Ectodermal cell (in vitro differentiated cells): ENCODE measurements around the gene GPBP1L1.

Experiments
- H3K27ac ChIP-seq: 2 replicates; pipeline ENCODE4 v1.7.0; 2013; ENCODE audit warnings: mild to moderate bottlenecking, low read depth, low read length; ENCODE audit not compliant: insufficient read depth, poor library complexity, severe bottlenecking
- H3K27me3 ChIP-seq: 2 replicates; pipeline ENCODE4 v1.7.0; 2013; ENCODE audit warnings: mild to moderate bottlenecking, low read length; ENCODE audit not compliant: insufficient read depth, control insufficient read depth, poor library complexity, severe bottlenecking
- H3K36me3 ChIP-seq: one replicate; pipeline ENCODE4 v1.7.0; 2013; ENCODE audit warnings: low read length; ENCODE audit not compliant: control insufficient read depth, insufficient read depth
- H3K4me1 ChIP-seq: one replicate; pipeline ENCODE4 v1.7.0; 2013; ENCODE audit warnings: low read length; ENCODE audit not compliant: control insufficient read depth, insufficient read depth
- H3K4me3 ChIP-seq: 2 replicates; pipeline ENCODE4 v1.7.0; 2013; ENCODE audit warnings: low read depth, low read length, control low read depth; ENCODE audit not compliant: insufficient read depth
- H3K9me3 ChIP-seq: 2 replicates; pipeline ENCODE4 v1.7.0; 2013; ENCODE audit warnings: mild to moderate bottlenecking, low read length, moderate library complexity; ENCODE audit not compliant: control insufficient read depth
- WGBS, 2 experiments: methylation state at CpG; one replicate each; pipeline ENCODE4 v1.1.7; 2013; ENCODE audit warnings: missing lambda C conversion rate in 2 of 2; 5-methylcytosine and 5-hydroxymethylcytosine counted together

The GPBP1L1 gene

GRCh38 chr1:45594412-45594811 lies 91.9 kb downstream of the GPBP1L1 start:
- Histone ChIP-seq H3K4me3 (no peak overlapping the region), H3K9me3 (no peaks in the 10 kb centered on the region), H3K4me1 (no peaks in the 10 kb centered on the region), H3K27ac (no peak overlapping the region), H3K36me3 (peaks cover 42% of the 10 kb centered on the region), H3K27me3 (no peaks in the 10 kb centered on the region)
- WGBS, 2 experiments, result 94 to 95% methylated on average over 4 of the region's 4 CpGs

GRCh38 chr1:45589861-45590260 lies 96.5 kb downstream of the GPBP1L1 start:
- WGBS, 2 experiments, result 77 to 90% methylated on average over 1 of the region's 1 CpG
- Histone ChIP-seq H3K27ac (no peak overlapping the region), H3K9me3 (no peaks in the 10 kb centered on the region), H3K4me1 (no peaks in the 10 kb centered on the region), H3K27me3 (no peaks in the 10 kb centered on the region), H3K36me3 (peaks cover 18% of the 10 kb centered on the region), H3K4me3 (no peak overlapping the region)

GRCh38 chr1:45586769-45587168 lies 99.6 kb downstream of the GPBP1L1 start:
- H3K36me3 ChIP-seq, result peaks cover 6% of the 10 kb centered on the region
- H3K27me3 ChIP-seq, result no peaks in the 10 kb centered on the region
- H3K9me3 ChIP-seq, result no peaks in the 10 kb centered on the region
- peak overlapping the region; percentile 100 for H3K4me3 ChIP-seq
- 84 to 85% methylated on average over 3 to 4 of the region's 4 CpGs for WGBS, 2 experiments
- no peaks in the 10 kb centered on the region for H3K4me1 ChIP-seq
- H3K27ac ChIP-seq, result no peak overlapping the region

GRCh38 chr1:45585496-45586075 lies 100.7 kb downstream of the GPBP1L1 start:
- Histone ChIP-seq H3K27me3 (no peaks in the 10 kb centered on the region), H3K27ac (no peak overlapping the region), H3K9me3 (no peaks in the 10 kb centered on the region), H3K4me1 (no peaks in the 10 kb centered on the region), H3K36me3 (no peaks in the 10 kb centered on the region), H3K4me3 (peak overlapping the region; percentile 100)
- WGBS, 2 experiments, result 38% methylated on average over 7 of the region's 7 CpGs

GRCh38 chr1:45585110-45585426 lies 101.3 kb downstream of the GPBP1L1 start:
- no peaks in the 10 kb centered on the region for H3K27me3 ChIP-seq
- no peaks in the 10 kb centered on the region for H3K4me1 ChIP-seq
- H3K36me3 ChIP-seq, result no peaks in the 10 kb centered on the region
- H3K4me3 ChIP-seq, result peak overlapping the region; percentile 100
- no peaks in the 10 kb centered on the region for H3K9me3 ChIP-seq
- H3K27ac ChIP-seq, result peak overlapping the region; percentile 100
- 0% methylated on average over 4 to 5 of the region's 5 CpGs for WGBS, 2 experiments

GRCh38 chr1:45584351-45585109 lies 101.8 kb downstream of the GPBP1L1 start:
- WGBS, 2 experiments, result 0 to 1% methylated on average over 59 of the region's 59 CpGs
- Histone ChIP-seq H3K4me3 (peak overlapping the region; percentile 100), H3K27ac (peak overlapping the region; percentile 100), H3K4me1 (no peaks in the 10 kb centered on the region), H3K36me3 (no peaks in the 10 kb centered on the region), H3K27me3 (no peaks in the 10 kb centered on the region), H3K9me3 (no peaks in the 10 kb centered on the region)

- H3K4me1 ChIP-seq, result no peaks in the 10 kb centered on the region
- H3K27me3 ChIP-seq, result no peaks in the 10 kb centered on the region
- peak within 1 kb of the TSS; percentile 100 for H3K27ac ChIP-seq
- H3K4me3 ChIP-seq, result peak within 1 kb of the TSS; percentile 100
- no peaks in the 10 kb centered on the region for H3K9me3 ChIP-seq
- WGBS, 2 experiments, result 0% methylated on average over 41 of the region's 41 CpGs
- H3K36me3 ChIP-seq, result no peaks in the 10 kb centered on the region
These were observed 102.5 kb downstream of the GPBP1L1 start, which contains the start of gene NASP for GRCh38 chr1:45583666-45584350. Gene NASP (plus strand): TSS chr1:45584041. CDS start chr1:45584147, 106 bp downstream.

GRCh38 chr1:45583264-45583665 lies 103.1 kb downstream of the GPBP1L1 start:
- no peaks in the 10 kb centered on the region for H3K36me3 ChIP-seq
- H3K9me3 ChIP-seq, result no peaks in the 10 kb centered on the region
- H3K27me3 ChIP-seq, result no peaks in the 10 kb centered on the region
- WGBS, 2 experiments, result 0 to 1% methylated on average over 19 of the region's 19 CpGs
- H3K4me3 ChIP-seq, result peak overlapping the region; percentile 100
- peak overlapping the region; percentile 74 for H3K27ac ChIP-seq
- H3K4me1 ChIP-seq, result no peaks in the 10 kb centered on the region
